Glutamatergic neuron (in vitro differentiated cells): Measurements from ENCODE around the gene DISP1. TPM values are rescaled to one million over a fixed set of nuclear protein-coding genes. Genes with fewer than 3 reads are reported as not detected.
A peak's percentile ranks its signal among the peaks of the same experiment; 100 is the strongest.

ENCODE experiments used
- DNase-seq: peaks from one replicate; pipeline ENCODE4 v3.0.0; 2022
- H3K27ac Mint-ChIP-seq: one replicate; pipeline ENCODE4 v1.8.0; 2020; ENCODE audit warnings: mild to moderate bottlenecking, mixed read lengths, inconsistent platforms; ENCODE audit not compliant: unreplicated experiment
- H3K27me3 Mint-ChIP-seq: one replicate; pipeline ENCODE4 v1.8.0; 2020; ENCODE audit warnings: mild to moderate bottlenecking, moderate library complexity, mixed read lengths, inconsistent platforms; ENCODE audit not compliant: unreplicated experiment
- H3K36me3 Mint-ChIP-seq: one replicate; pipeline ENCODE4 v1.8.0; 2020; ENCODE audit warnings: mild to moderate bottlenecking, mixed read lengths, inconsistent platforms; ENCODE audit not compliant: unreplicated experiment
- H3K4me1 Mint-ChIP-seq: one replicate; pipeline ENCODE4 v1.8.0; 2020; ENCODE audit warnings: mild to moderate bottlenecking, low read depth, mixed read lengths, inconsistent platforms; ENCODE audit not compliant: unreplicated experiment
- H3K4me3 Mint-ChIP-seq: one replicate; pipeline ENCODE4 v1.8.0; 2020; ENCODE audit warnings: mild to moderate bottlenecking, mixed read lengths, inconsistent platforms; ENCODE audit not compliant: unreplicated experiment
- H3K9me3 Mint-ChIP-seq: one replicate; pipeline ENCODE4 v1.8.0; 2020; ENCODE audit warnings: mild to moderate bottlenecking, moderate library complexity, mixed read lengths, inconsistent platforms; ENCODE audit not compliant: unreplicated experiment
- CTCF ChIP-seq: fragments of 200-600 bp; sonication (generic); IDR thresholded peaks from one replicate; pipeline ENCODE4 v1.5.0; 2021; ENCODE audit not compliant: partially characterized antibody, unreplicated experiment
- total RNA-seq: library from RNA; stranded (reverse); fragmentation: NEBNext Ultra II Directional; extraction: Animal tissue kit (Norgen Biotek cat#: 25700); gene quantifications from one replicate; pipeline ENCODE4 v1.2.1, GENCODE V29; 2021; ENCODE audit not compliant: unreplicated experiment

Gene DISP1
- total RNA-seq, 1 donor from 2014 or later, result 9.6 TPM

GRCh38 chr1:222792744-222793143 lies 22.1 kb upstream of the DISP1 start:
- Mint-ChIP-seq H3K4me1 (no peaks in the 10 kb centered on the region), H3K9me3 (no peaks in the 10 kb centered on the region), H3K27me3 (no peaks in the 10 kb centered on the region), H3K27ac (no peak overlapping the region), H3K4me3 (no peak overlapping the region), H3K36me3 (no peaks in the 10 kb centered on the region)
- peak; percentile 39 for TF ChIP-seq CTCF
- no peak for DNase-seq

- Mint-ChIP-seq H3K4me3 (no peak overlapping the region), H3K27me3 (peaks cover 2% of the 10 kb centered on the region), H3K9me3 (no peaks in the 10 kb centered on the region), H3K27ac (no peak overlapping the region), H3K4me1 (no peaks in the 10 kb centered on the region), H3K36me3 (no peaks in the 10 kb centered on the region)
- TF ChIP-seq CTCF, result no peak
- DNase-seq, result no peak
Measured at GRCh38 chr1:222794656-222795474, 20.0 kb upstream of the DISP1 start.

- no peak for TF ChIP-seq CTCF
- Mint-ChIP-seq H3K36me3 (no peaks in the 10 kb centered on the region), H3K4me1 (no peaks in the 10 kb centered on the region), H3K27me3 (peaks cover 2% of the 10 kb centered on the region), H3K9me3 (no peaks in the 10 kb centered on the region), H3K4me3 (no peak overlapping the region), H3K27ac (no peak overlapping the region)
- DNase-seq, result no peak
Measured at GRCh38 chr1:222798116-222798515, 16.7 kb upstream of the DISP1 start.

GRCh38 chr1:222798975-222799374 lies 15.9 kb upstream of the DISP1 start:
- no peaks in the 10 kb centered on the region for H3K36me3 Mint-ChIP-seq
- no peak for DNase-seq
- H3K27ac Mint-ChIP-seq, result no peak overlapping the region
- H3K4me3 Mint-ChIP-seq, result no peak overlapping the region
- peaks cover 2% of the 10 kb centered on the region for H3K27me3 Mint-ChIP-seq
- TF ChIP-seq CTCF, result no peak
- no peaks in the 10 kb centered on the region for H3K4me1 Mint-ChIP-seq
- H3K9me3 Mint-ChIP-seq, result no peaks in the 10 kb centered on the region

GRCh38 chr1:222801067-222801466 lies 13.8 kb upstream of the DISP1 start:
- no peak overlapping the region for H3K27ac Mint-ChIP-seq
- no peaks in the 10 kb centered on the region for H3K4me1 Mint-ChIP-seq
- H3K36me3 Mint-ChIP-seq, result no peaks in the 10 kb centered on the region
- DNase-seq, result no peak
- no peak overlapping the region for H3K4me3 Mint-ChIP-seq
- H3K27me3 Mint-ChIP-seq, result peaks cover 4% of the 10 kb centered on the region
- no peaks in the 10 kb centered on the region for H3K9me3 Mint-ChIP-seq
- no peak for TF ChIP-seq CTCF
